Measurements from ENCODE around the gene CCSER1.

DNA sequence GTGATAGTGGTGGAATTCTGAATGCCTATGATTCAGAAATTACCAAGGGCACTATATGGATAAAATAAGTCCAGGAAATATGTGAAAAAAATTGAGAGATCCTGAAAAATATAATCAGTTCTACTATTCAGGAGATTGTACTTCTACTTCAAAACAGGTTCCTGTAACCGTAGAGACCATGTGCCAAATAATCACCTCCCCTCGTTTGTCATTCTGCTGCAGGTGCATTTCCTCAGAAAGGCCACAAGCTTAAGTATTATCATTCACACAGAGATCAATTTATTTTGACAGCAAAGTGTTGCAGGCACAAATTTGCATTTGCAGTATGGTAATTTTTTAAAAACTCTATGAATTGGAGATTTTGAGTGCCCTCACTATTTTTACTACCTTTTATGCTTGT, 1000.0 kb downstream of the CCSER1 start:
- TF ChIP-seq, protein P1, sequence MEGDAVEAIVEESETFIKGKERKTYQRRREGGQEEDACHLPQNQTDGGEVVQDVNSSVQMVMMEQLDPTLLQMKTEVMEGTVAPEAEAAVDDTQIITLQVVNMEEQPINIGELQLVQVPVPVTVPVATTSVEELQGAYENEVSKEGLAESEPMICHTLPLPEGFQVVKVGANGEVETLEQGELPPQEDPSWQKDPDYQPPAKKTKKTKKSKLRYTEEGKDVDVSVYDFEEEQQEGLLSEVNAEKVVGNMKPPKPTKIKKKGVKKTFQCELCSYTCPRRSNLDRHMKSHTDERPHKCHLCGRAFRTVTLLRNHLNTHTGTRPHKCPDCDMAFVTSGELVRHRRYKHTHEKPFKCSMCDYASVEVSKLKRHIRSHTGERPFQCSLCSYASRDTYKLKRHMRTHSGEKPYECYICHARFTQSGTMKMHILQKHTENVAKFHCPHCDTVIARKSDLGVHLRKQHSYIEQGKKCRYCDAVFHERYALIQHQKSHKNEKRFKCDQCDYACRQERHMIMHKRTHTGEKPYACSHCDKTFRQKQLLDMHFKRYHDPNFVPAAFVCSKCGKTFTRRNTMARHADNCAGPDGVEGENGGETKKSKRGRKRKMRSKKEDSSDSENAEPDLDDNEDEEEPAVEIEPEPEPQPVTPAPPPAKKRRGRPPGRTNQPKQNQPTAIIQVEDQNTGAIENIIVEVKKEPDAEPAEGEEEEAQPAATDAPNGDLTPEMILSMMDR (conservative IDR thresholded peaks at IDR 0.05; ENCODE audit: low read depth in 2 of 2), result no peak
- TF ChIP-seq EZH2 (IDR thresholded peaks at IDR 0.05; ENCODE audit: low read depth, unreplicated experiment) (no peak), POLR2AphosphoS5 (IDR thresholded peaks at IDR 0.05; ENCODE audit: low read depth) (no peak)
